ENCODE measurements around the gene GRK7. TPM values are rescaled to one million over a fixed set of nuclear protein-coding genes. Genes with fewer than 3 reads are reported as not detected.

GRK7 gene
- total RNA-seq, 1 donor from 2014 or later, result not detected

DNA sequence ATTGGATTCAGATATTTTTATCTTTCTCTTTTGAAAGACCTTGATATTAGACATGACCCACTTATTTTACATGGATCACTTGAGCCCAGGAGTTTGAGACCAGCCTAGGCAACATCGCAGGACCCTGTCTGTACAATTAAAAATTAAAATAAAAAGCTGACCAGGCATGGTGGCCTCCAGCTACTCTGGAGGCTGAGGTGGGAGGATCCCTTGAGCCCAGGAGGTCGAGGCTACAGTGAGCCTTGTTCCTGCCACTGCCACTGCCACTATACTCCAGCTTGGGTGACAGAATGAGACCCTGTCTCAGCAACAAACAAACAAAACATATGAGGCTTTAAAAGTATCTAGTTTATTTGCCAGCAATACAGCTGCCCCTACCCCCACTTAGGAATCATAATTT, 23.5 kb upstream of the GRK7 start:
- peak overlapping the region; percentile 93 for H3K9ac ChIP-seq (ENCODE audit: low read length)
- Mint-ChIP-seq H3K9me3 (ENCODE audit: unreplicated experiment) (no peaks in the 10 kb centered on the region), H3K27ac (ENCODE audit: unreplicated experiment) (peak overlapping the region; percentile 97), H3K4me3 (ENCODE audit: unreplicated experiment) (peak overlapping the region; percentile 96), H3K27me3 (ENCODE audit: low read depth, unreplicated experiment) (no peaks in the 10 kb centered on the region), H3K4me1 (ENCODE audit: low read depth, unreplicated experiment) (peaks cover 21% of the 10 kb centered on the region), H3K36me3 (ENCODE audit: low read depth, unreplicated experiment) (no peaks in the 10 kb centered on the region)
- no peaks in the 10 kb centered on the region for H3K27me3 ChIP-seq (ENCODE audit: insufficient read depth, low read length)
- peak overlapping the region; percentile 97 for H3K4me3 ChIP-seq (ENCODE audit: insufficient read depth, low read depth, low read length)
- no peak for TF ChIP-seq EZH2 (IDR thresholded peaks at IDR 0.05; ENCODE audit: insufficient read depth, low read length)
- TF ChIP-seq, protein P1, sequence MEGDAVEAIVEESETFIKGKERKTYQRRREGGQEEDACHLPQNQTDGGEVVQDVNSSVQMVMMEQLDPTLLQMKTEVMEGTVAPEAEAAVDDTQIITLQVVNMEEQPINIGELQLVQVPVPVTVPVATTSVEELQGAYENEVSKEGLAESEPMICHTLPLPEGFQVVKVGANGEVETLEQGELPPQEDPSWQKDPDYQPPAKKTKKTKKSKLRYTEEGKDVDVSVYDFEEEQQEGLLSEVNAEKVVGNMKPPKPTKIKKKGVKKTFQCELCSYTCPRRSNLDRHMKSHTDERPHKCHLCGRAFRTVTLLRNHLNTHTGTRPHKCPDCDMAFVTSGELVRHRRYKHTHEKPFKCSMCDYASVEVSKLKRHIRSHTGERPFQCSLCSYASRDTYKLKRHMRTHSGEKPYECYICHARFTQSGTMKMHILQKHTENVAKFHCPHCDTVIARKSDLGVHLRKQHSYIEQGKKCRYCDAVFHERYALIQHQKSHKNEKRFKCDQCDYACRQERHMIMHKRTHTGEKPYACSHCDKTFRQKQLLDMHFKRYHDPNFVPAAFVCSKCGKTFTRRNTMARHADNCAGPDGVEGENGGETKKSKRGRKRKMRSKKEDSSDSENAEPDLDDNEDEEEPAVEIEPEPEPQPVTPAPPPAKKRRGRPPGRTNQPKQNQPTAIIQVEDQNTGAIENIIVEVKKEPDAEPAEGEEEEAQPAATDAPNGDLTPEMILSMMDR (IDR thresholded peaks at IDR 0.05; ENCODE audit: insufficient read depth, low read depth, low read length), result no peak
- H3K27ac ChIP-seq (ENCODE audit: low read depth, low read length), result peak overlapping the region; percentile 84
- H3K9me3 ChIP-seq (ENCODE audit: insufficient read depth, low read depth, low read length), result no peaks in the 10 kb centered on the region
- no peak overlapping the region for H2AFZ ChIP-seq (ENCODE audit: low read depth, low read length)
- H3K36me3 ChIP-seq (ENCODE audit: insufficient read depth, low read length), result peaks cover 16% of the 10 kb centered on the region
- FAIRE-seq (no peak), DNase-seq (ENCODE audit: low read depth) (no peak)
- peaks cover 65% of the 10 kb centered on the region for H3K79me2 ChIP-seq (ENCODE audit: insufficient read depth, low read length)
- H3K4me1 ChIP-seq (ENCODE audit: insufficient read depth, low read length), result peaks cover 13% of the 10 kb centered on the region
- peak overlapping the region; percentile 89 for H3K4me2 ChIP-seq (ENCODE audit: low read length)
- peaks cover 36% of the 10 kb centered on the region for H4K20me1 ChIP-seq (ENCODE audit: insufficient read depth, low read length)

DNA sequence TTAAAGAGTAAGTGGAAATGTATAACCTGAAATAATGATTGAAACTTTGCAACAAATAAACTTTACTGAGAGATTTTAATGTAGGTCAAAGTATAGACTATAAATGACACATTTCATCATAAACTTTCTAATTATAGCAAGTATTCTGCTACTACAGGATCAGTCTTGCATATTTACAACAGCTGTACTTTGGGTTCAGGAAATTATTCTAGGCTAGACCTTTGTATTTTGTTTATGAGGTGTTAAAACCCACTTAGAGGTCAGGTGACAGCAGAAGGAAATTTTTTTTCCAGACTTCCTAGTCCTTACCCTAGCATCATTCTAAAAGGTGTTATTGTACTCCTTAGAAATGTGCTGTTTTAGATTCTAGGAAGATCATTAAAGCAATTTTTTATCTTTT, 22.9 kb upstream of the GRK7 start:
- H3K27ac ChIP-seq (ENCODE audit: low read depth, low read length), result no peak overlapping the region
- no peaks in the 10 kb centered on the region for H3K9me3 ChIP-seq (ENCODE audit: insufficient read depth, low read depth, low read length)
- Mint-ChIP-seq H3K27ac (ENCODE audit: unreplicated experiment) (no peak overlapping the region), H3K4me1 (ENCODE audit: low read depth, unreplicated experiment) (peaks cover 19% of the 10 kb centered on the region), H3K9me3 (ENCODE audit: unreplicated experiment) (no peaks in the 10 kb centered on the region), H3K4me3 (ENCODE audit: unreplicated experiment) (peak overlapping the region; percentile 96), H3K36me3 (ENCODE audit: low read depth, unreplicated experiment) (no peaks in the 10 kb centered on the region), H3K27me3 (ENCODE audit: low read depth, unreplicated experiment) (no peaks in the 10 kb centered on the region)
- peaks cover 40% of the 10 kb centered on the region for H4K20me1 ChIP-seq (ENCODE audit: insufficient read depth, low read length)
- peak overlapping the region; percentile 21 for H3K9ac ChIP-seq (ENCODE audit: low read length)
- peaks cover 13% of the 10 kb centered on the region for H3K4me1 ChIP-seq (ENCODE audit: insufficient read depth, low read length)
- no peaks in the 10 kb centered on the region for H3K27me3 ChIP-seq (ENCODE audit: insufficient read depth, low read length)
- H3K36me3 ChIP-seq (ENCODE audit: insufficient read depth, low read length), result peaks cover 18% of the 10 kb centered on the region
- H3K4me3 ChIP-seq (ENCODE audit: insufficient read depth, low read depth, low read length), result no peak overlapping the region
- TF ChIP-seq, protein P1 (IDR thresholded peaks at IDR 0.05; ENCODE audit: insufficient read depth, low read depth, low read length), result no peak
- no peak for TF ChIP-seq EZH2 (IDR thresholded peaks at IDR 0.05; ENCODE audit: insufficient read depth, low read length)
- FAIRE-seq (no peak), DNase-seq (ENCODE audit: low read depth) (no peak)
- H3K4me2 ChIP-seq (ENCODE audit: low read length), result peak overlapping the region; percentile 89
- H3K79me2 ChIP-seq (ENCODE audit: insufficient read depth, low read length), result peaks cover 71% of the 10 kb centered on the region
- no peak overlapping the region for H2AFZ ChIP-seq (ENCODE audit: low read depth, low read length)

DNA sequence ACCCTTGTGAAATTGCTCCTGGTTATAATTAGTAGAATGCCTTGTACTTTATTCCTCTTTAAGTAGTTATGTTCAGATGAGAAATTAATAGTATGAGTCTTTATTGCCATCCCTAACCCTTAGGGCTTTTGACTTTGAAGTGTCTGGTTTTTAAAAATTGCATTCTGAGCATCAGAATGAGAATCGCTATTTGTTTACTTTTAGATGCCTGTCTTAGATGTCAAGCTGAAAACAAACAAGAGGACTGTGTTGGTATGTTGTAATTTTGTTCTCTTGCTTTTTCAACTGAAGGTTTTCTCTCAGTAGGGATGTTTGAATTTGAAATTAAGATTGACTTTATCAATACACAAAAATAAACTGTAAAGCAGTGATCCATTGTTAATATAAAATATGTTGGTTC, 19.9 kb upstream of the GRK7 start:
- H2AFZ ChIP-seq (ENCODE audit: low read depth, low read length), result no peak overlapping the region
- FAIRE-seq, result no peak
- H3K4me3 Mint-ChIP-seq (ENCODE audit: unreplicated experiment), result no peak overlapping the region
- H3K79me2 ChIP-seq (ENCODE audit: insufficient read depth, low read length), result peaks cover 79% of the 10 kb centered on the region
- peaks cover 21% of the 10 kb centered on the region for H3K4me1 Mint-ChIP-seq (ENCODE audit: low read depth, unreplicated experiment)
- no peak overlapping the region for H3K27ac Mint-ChIP-seq (ENCODE audit: unreplicated experiment)
- no peak overlapping the region for H3K4me3 ChIP-seq (ENCODE audit: insufficient read depth, low read depth, low read length)
- H3K27me3 Mint-ChIP-seq (ENCODE audit: low read depth, unreplicated experiment), result no peaks in the 10 kb centered on the region
- no peaks in the 10 kb centered on the region for H3K9me3 ChIP-seq (ENCODE audit: insufficient read depth, low read depth, low read length)
- peaks cover 49% of the 10 kb centered on the region for H4K20me1 ChIP-seq (ENCODE audit: insufficient read depth, low read length)
- H3K27me3 ChIP-seq (ENCODE audit: insufficient read depth, low read length), result no peaks in the 10 kb centered on the region
- TF ChIP-seq, protein P1 (IDR thresholded peaks at IDR 0.05; ENCODE audit: insufficient read depth, low read depth, low read length), result no peak
- no peak for TF ChIP-seq EZH2 (IDR thresholded peaks at IDR 0.05; ENCODE audit: insufficient read depth, low read length)
- DNase-seq (ENCODE audit: low read depth), result no peak
- H3K36me3 Mint-ChIP-seq (ENCODE audit: low read depth, unreplicated experiment), result peaks cover 3% of the 10 kb centered on the region
- H3K36me3 ChIP-seq (ENCODE audit: insufficient read depth, low read length), result peaks cover 38% of the 10 kb centered on the region
- H3K4me2 ChIP-seq (ENCODE audit: low read length), result no peak overlapping the region
- H3K4me1 ChIP-seq (ENCODE audit: insufficient read depth, low read length), result peaks cover 13% of the 10 kb centered on the region
- H3K9me3 Mint-ChIP-seq (ENCODE audit: unreplicated experiment), result no peaks in the 10 kb centered on the region
- H3K27ac ChIP-seq (ENCODE audit: low read depth, low read length), result no peak overlapping the region
- H3K9ac ChIP-seq (ENCODE audit: low read length), result no peak overlapping the region
